HG02970 (cell line): ENCODE results near the gene PCIF1.
"Not testable (repeated sequence)": the region's sequence is repeated elsewhere in the genome, so short reads cannot be mapped to it uniquely, and the experiment has no call there.

ENCODE experiments used
- ATAC-seq: cut with Tn5 transposase; IDR thresholded peaks from one replicate; pipeline ENCODE4 v1.9.1; 2021; ENCODE audit warnings: mild to moderate bottlenecking, moderate library complexity, moderate number of reproducible peaks; ENCODE audit not compliant: unreplicated experiment, low FRiP score

Gene PCIF1

GRCh38 chr20:45946149-45946970 lies 11.9 kb downstream of the PCIF1 start:
- no peak for ATAC-seq

DNA sequence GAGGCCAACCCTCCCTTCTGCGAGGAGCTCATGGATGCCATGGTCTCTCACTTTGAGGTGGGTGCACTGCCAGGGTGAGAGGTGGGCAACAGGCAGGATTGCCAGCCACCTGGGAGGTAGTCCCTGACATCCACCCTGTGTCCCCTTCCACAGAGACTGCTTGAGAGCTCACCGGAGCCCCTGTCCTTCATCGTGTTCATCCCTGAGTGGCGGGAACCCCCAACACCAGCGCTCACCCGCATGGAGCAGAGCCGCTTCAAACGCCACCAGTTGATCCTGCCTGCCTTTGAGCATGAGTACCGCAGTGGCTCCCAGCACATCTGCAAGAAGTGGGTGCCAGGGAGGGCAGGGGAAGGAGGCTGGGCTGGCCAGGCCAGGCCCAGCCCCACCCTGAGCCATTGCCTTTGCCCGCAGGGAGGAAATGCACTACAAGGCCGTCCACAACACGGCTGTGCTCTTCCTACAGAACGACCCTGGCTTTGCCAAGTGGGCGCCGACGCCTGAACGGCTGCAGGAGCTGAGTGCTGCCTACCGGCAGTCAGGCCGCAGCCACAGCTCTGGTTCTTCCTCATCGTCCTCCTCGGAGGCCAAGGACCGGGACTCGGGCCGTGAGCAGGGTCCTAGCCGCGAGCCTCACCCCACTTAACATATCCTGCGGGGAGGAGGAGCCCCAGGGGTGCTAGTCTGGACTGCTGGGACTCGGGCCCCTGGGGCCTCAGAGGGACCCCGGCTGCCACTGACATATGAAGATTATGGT lies 12.8 kb downstream of the PCIF1 start:
- ATAC-seq, result no peak

- no peak for ATAC-seq
Observed at GRCh38 chr20:45948261-45948733, 13.8 kb downstream of the PCIF1 start.

- no peak for ATAC-seq
Observed at GRCh38 chr20:45948742-45949541, 14.5 kb downstream of the PCIF1 start.

DNA sequence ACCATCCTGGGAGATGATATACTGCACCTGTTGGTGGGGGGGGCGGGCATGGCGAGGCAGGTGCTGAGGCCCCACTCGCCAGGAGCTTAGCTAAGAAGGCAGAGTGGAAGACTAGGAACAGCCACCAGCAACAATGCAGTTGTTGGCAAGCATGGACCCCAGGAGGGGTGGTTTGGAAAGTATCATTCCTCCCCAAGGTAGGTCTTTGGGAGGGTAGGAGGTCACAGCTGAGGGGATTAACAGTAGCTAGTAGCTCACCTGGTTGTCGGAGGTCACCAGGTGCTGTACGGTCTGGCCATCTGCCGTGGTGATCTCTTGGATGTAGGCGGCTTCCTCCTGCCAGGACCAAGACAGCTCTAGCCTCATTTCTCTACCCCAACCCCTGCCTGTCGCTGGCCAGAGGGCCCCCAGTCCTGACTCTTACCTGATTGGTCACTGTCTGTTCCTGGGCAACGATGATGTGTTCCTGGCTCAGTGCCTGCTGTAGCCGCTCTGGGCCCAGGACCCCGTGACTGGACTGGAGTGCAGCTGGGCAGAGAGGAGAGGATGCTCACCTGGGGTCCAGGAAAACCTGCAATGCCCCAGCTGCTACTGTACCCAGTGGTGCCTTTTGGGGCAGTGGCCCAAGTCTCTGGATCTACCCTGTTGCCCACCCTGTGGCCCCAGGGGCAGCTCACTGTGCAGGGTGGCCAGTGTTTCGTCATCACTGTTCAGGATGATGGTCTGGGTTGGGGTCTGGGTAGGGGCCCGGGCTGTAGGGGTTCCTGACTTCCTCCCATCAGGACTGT lies 15.3 kb downstream of the PCIF1 start:
- ATAC-seq, result no peak

GRCh38 chr20:45950330-45950646 lies 15.8 kb downstream of the PCIF1 start:
- ATAC-seq, result no peak

GRCh38 chr20:45951925-45952834 lies 17.7 kb downstream of the PCIF1 start:
- ATAC-seq, result no peak

GRCh38 chr20:45952861-45953260 lies 18.4 kb downstream of the PCIF1 start:
- no peak for ATAC-seq

DNA sequence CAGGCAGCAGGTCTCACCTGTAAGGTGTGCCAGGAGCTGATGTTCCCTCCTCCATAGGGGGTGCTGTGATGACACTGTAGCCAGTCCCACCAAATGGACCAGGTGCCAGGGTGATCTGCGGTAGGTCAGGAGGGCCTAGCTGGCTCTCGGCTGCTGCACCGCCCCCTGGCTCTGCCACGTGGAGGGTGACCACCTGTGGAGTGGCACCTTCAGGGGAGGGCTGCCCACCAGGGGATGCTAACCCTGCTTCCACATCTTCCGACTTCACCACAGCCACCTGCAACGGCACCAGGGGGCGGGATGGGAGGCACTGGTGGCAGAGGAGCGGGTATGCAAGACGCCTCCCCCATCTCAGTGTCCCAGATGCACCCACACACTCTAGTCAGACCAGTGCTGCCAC lies 19.2 kb downstream of the PCIF1 start:
- ATAC-seq, result no peak

DNA sequence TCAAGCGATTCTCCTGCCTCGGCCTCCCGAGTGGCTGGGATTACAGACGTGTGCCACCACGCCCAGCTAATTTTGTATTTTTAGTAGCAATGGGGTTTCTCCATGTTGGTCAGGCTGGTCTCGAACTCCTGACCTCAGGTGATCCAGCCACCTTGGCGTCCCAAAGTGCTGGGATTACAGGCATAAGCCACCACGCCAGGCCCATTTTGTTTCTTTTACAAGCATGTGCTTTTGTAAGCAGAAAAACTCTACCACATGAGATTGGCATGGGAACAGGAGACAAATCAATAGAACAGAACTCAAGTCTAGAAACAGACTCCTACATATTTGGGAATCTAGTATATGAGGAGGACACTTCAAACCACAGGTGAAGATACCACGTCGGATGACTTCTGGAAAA lies 21.8 kb downstream of the PCIF1 start:
- ATAC-seq, result not testable (repeated sequence)

DNA sequence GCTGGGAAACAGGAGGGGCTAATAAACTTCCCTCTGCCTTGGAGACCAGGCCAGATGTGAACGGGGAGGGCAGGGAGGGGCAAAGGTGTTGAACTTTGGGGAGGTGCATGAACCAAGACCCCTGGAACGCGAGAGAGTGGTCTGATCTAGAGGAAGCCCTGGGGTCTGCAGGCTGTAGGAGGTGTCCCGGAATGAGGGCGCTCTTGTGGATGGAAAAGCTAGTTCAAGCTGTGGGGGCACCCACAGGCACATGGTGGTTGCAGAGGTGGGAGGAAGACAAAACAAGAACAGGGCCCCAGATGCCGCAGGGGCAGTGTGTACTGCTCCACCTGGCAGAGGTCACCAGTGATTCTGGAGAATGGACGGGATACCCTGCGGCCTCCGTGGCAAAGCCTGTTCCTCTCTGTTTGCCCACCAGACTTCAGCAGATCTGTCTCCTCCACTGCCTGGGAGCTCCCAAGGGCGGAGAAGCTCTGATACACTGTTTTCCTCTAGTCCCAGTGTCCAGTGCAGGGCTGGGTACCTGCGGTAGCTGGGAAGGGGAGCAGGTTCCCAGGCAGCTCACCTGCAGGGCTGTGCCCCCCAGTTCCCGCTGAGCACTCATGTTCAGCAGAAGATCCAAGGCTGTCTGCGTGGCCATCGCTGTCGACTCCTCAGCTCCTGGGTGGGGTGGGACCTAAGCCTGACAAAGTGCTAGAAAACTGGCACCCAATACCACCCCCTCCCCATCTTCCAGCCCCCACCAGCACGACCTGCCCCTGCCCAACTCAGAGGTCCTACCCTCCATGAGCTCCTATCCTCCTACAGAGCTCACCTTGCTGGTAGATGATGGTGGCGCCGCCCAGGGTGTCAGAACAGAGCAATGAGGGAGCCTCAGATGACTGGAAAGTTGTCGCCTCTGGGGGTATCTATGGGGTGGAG lies 22.8 kb downstream of the PCIF1 start:
- ATAC-seq, result no peak

- no peak for ATAC-seq
Observed at GRCh38 chr20:45958593-45958992, 24.1 kb downstream of the PCIF1 start.

DNA sequence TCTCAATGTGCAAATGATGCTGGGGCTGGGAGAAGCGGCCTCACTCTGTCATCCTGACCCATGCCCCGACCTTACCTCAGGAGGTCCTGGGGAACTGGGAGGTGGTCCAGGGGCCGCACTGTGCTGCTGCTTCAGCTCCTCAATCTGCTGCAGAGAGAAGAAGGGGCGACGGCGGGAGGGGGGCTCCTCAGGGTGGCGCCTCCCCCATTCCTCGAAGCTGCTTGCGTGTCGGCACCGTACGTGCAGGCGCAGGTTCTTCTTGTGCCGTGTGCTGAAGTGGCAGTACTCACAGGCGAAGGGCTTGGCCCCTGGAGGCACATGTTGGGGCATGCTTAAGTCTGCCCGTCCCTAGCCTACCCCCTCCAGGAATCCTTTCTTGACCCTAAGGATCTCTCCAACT lies 24.6 kb downstream of the PCIF1 start:
- ATAC-seq, result no peak

- no peak for ATAC-seq
Observed at GRCh38 chr20:45959956-45960630, 25.6 kb downstream of the PCIF1 start.

DNA sequence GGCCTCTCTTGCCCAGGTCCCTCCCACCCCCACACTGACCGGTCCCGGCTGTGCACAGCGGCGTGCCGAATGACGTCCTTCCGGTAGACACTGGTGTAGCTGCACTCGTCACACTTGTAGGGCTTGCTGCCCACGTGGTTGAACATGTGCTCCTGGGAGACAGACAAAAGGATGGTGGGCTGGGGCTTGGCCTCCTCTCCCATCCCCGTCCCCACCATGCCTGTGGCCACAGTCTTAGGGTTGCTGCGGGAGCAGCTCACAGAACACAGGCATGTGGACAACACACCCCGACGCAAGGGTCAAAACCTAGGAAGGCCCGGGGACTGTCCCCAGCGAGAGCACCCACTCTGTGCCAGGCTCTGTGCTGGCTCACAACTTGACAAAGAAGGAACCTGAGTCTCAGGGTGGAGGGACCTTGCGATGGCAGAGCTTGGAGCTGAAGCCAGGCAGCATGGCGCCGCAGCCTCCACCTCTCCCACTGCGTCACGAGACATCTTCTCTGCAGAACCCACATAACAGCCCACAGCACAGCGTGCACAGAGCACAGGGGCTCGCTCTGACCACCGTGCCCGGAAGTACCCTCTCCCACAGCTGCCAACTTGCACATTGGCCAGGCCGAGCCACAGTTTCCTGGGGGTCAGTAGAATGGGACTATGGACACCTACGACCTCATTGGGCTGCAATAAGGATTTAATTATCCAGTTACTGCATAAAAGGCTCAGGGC lies 27.7 kb downstream of the PCIF1 start:
- no peak for ATAC-seq

DNA sequence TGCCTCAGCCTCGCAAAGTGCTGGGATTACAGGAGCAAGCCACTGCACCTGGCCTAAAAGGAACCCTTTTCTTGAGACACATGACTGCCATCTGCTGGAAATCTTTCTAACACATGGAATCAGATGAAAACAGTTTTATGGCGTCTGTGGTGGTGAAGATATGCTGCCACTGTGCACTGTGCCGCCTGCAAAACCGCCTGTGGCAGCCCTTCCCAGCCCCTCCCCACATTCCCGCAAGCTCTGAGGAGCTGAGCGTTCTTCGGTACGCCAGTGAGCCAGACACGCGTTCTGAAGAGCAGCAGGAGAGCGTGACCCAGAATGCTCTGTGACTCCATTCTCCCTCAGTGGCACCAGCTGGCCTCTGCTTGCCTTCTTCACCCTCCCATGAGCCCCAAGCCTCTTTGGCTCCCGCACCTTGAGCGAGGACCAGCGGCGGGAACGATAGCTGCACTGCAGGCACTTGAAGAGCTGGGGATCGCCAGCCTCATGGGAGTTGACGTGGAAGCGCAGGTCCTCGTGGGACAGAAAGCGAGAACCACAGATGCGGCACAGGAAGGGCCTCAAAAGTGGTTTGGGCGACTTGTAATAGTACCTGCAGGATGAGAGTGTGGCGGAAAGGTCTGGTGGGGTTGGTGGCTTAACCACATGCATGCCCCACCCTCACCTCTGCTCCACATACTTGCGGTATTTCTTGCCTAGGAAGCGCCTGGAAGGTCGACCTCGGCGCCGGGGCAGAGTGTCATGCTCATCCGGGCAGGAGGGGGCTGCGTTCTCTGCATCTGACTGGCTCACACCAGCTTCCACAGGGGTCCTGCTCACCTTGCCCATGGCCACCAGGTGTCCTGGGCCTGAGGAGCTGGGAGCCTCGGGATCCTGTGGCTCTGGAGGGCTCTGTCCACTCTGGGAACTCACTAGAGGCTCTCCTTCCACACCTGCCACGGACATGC lies 28.8 kb downstream of the PCIF1 start:
- ATAC-seq, result no peak
